ENCODE measurements around the gene RBM47. TPM values are rescaled to one million over a fixed set of nuclear protein-coding genes. Genes with fewer than 3 reads are reported as not detected.

RBM47 gene
- total and polyA plus RNA-seq, 2 of the 4 experiments (the other 2 are of a cell fraction): 0.44 to 1.1 TPM

DNA sequence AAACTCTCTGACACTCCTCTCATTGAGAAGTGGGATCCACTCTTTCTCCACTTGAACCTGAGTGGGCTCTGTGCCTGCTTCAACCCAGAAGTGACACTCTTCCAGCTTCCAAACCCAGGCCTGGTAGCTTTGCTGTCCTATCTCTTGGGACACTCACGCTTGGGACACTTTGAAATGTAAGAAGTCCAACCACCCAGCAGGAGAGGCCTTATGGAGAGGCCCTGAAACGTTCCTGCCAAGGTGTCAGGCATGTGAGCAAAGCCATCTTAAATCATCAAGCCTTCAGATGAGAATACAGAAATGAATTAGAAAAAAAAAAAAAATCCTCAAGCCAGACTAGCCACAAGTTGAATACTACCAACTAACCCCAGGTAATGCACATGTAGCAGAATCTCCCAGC, 30.2 kb downstream of the RBM47 start:
- Histone ChIP-seq H2BK20ac (ENCODE audit: low read depth, low read length) (no peak overlapping the region), H3K9me3 (ENCODE audit: control insufficient read depth, insufficient read depth, low read length) (no peaks in the 10 kb centered on the region), H3K4me3 (ENCODE audit: insufficient read depth, low read depth, low read length) (no peak overlapping the region), H3K56ac (ENCODE audit: extremely low read depth, insufficient read depth, low read length) (no peak overlapping the region), H3K23ac (ENCODE audit: low read depth, low read length) (no peak overlapping the region), H3K79me1 (ENCODE audit: low read depth in 1 of 2, low read length in 2 of 2) (no peaks in the 10 kb centered on the region), H3K14ac (replicated peaks; ENCODE audit: low read depth, low read length) (no peak overlapping the region), H3K4me2 (ENCODE audit: low read depth, low read length) (no peak overlapping the region), H3K27ac (ENCODE audit: insufficient read depth, low read length) (no peak overlapping the region), H2AFZ (replicated peaks; ENCODE audit: low read length, poor library complexity) (no peak overlapping the region), H4K5ac (ENCODE audit: low read depth, low read length) (no peak overlapping the region), H4K20me1 (ENCODE audit: insufficient read depth, low read length) (no peaks in the 10 kb centered on the region), H2BK5ac (ENCODE audit: low read depth, low read length, poor library complexity, severe bottlenecking) (no peak overlapping the region), H3K9me1 (ENCODE audit: insufficient read depth, low read length) (no peaks in the 10 kb centered on the region; the same call in 1 of the 2 replicates), H3K18ac (ENCODE audit: low read depth, low read length) (no peak overlapping the region), H3K27me3 (ENCODE audit: control insufficient read depth, insufficient read depth, low read length) (no peaks in the 10 kb centered on the region), H3K4me1 (ENCODE audit: control insufficient read depth, insufficient read depth, low read length) (peaks cover 4% of the 10 kb centered on the region; the same call in 1 of the 2 replicates), H3K9ac (ENCODE audit: low read depth, low read length) (no peak overlapping the region), H4K91ac (ENCODE audit: insufficient read depth, low read depth, low read length) (no peak overlapping the region), H3K4ac (ENCODE audit: low read depth, low read length) (no peak overlapping the region), H2AK5ac (ENCODE audit: low read depth, low read length) (no peak overlapping the region), H2BK15ac (ENCODE audit: low read depth, low read length) (no peak overlapping the region), H4K8ac (ENCODE audit: low read depth in 2 of 2, low read length in 2 of 2) (no peak overlapping the region), H2AK9ac (replicated peaks; ENCODE audit: low read depth, low read length, poor library complexity) (no peak overlapping the region), H3K36me3 (ENCODE audit: control insufficient read depth, insufficient read depth, low read length) (no peaks in the 10 kb centered on the region), H2BK120ac (ENCODE audit: low read depth, low read length) (no peak overlapping the region)
- TF ChIP-seq MAFK (IDR thresholded peaks at IDR 0.05; ENCODE audit: low read depth, low read length) (no peak), RFX5 (IDR thresholded peaks at IDR 0.05; ENCODE audit: low read depth, low read length) (no peak), ELK1 (IDR thresholded peaks at IDR 0.05; ENCODE audit: borderline replicate concordance, low read depth, low read length) (no peak), MAZ (IDR thresholded peaks at IDR 0.05; ENCODE audit: borderline replicate concordance, low read depth, low read length) (no peak), POLR2A (IDR thresholded peaks at IDR 0.05; ENCODE audit: low read depth, low read length) (no peak), RCOR1 (IDR thresholded peaks at IDR 0.05; ENCODE audit: insufficient replicate concordance, low read length) (no peak), BHLHE40 (IDR thresholded peaks at IDR 0.05; ENCODE audit: low read depth, low read length) (no peak), FOS (IDR thresholded peaks at IDR 0.05; ENCODE audit: low read depth, low read length) (no peak), RAD21 (IDR thresholded peaks at IDR 0.05; ENCODE audit: low read length) (no peak), CHD1 (IDR thresholded peaks at IDR 0.05; ENCODE audit: low read depth, low read length) (no peak), CEBPB (IDR thresholded peaks at IDR 0.05; ENCODE audit: low read depth, low read length) (no peak), MXI1 (IDR thresholded peaks at IDR 0.05; ENCODE audit: borderline replicate concordance, low read depth, low read length) (no peak), SMC3 (IDR thresholded peaks at IDR 0.05; ENCODE audit: low read depth, low read length) (no peak), NFE2L2 (IDR thresholded peaks at IDR 0.05; ENCODE audit: low read depth, low read length) (no peak)
- TF ChIP-seq, protein P1, sequence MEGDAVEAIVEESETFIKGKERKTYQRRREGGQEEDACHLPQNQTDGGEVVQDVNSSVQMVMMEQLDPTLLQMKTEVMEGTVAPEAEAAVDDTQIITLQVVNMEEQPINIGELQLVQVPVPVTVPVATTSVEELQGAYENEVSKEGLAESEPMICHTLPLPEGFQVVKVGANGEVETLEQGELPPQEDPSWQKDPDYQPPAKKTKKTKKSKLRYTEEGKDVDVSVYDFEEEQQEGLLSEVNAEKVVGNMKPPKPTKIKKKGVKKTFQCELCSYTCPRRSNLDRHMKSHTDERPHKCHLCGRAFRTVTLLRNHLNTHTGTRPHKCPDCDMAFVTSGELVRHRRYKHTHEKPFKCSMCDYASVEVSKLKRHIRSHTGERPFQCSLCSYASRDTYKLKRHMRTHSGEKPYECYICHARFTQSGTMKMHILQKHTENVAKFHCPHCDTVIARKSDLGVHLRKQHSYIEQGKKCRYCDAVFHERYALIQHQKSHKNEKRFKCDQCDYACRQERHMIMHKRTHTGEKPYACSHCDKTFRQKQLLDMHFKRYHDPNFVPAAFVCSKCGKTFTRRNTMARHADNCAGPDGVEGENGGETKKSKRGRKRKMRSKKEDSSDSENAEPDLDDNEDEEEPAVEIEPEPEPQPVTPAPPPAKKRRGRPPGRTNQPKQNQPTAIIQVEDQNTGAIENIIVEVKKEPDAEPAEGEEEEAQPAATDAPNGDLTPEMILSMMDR (conservative IDR thresholded peaks at IDR 0.05; ENCODE audit: low read depth, low read length): no peak
- TF ChIP-seq, protein P2, sequence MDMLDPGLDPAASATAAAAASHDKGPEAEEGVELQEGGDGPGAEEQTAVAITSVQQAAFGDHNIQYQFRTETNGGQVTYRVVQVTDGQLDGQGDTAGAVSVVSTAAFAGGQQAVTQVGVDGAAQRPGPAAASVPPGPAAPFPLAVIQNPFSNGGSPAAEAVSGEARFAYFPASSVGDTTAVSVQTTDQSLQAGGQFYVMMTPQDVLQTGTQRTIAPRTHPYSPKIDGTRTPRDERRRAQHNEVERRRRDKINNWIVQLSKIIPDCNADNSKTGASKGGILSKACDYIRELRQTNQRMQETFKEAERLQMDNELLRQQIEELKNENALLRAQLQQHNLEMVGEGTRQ (IDR thresholded peaks at IDR 0.05; ENCODE audit: low read depth, low read length): no peak
- ATAC-seq (ENCODE audit: low read depth) (no peak), DNase-seq (no peak)
- no TSS peak for BruUV-seq (replicated peaks)
- CTCF ChIA-PET: no interaction called here
- in situ Hi-C loops (cut with MboI; ENCODE audit: low sequenced_read_pairs): no loop called here
- POLR2A ChIA-PET (ENCODE audit: unreplicated experiment): no interaction called here
- WGBS, 2 experiments (ENCODE audit: extremely low coverage in 2 of 2, insufficient read length in 1 of 2): no CpG with 5 or more reads among the region's 2 CpGs
- dilution Hi-C loops (cut with HindIII; ENCODE audit: low sequenced_read_pairs, unreplicated experiment): no loop called here
- intact Hi-C loops (cut with micrococcal nuclease): no loop called here
